Left ventricle myocardium superior (tissue), 1 donor: ENCODE data around the gene ADAMTSL1. TPM values are rescaled to one million over a fixed set of nuclear protein-coding genes. Genes with fewer than 3 reads are reported as not detected.
"Not testable (repeated sequence)": the region's sequence is repeated elsewhere in the genome, so short reads cannot be mapped to it uniquely, and the experiment has no call there.

ENCODE experiments used
- ATAC-seq: fragments of 200-7000 bp; cut with Tn5 transposase; one replicate; pipeline ENCODE4 v1.9.1; 2020; ENCODE audit warnings: mild to moderate bottlenecking, moderate library complexity
- DNase-seq: peaks from one replicate; pipeline ENCODE4 v3.0.0-alpha.2; 2020
- intact Hi-C: fragments of 100-400 bp; cut with micrococcal nuclease; formaldehyde crosslinking; loops from one replicate; pipeline ENCODE4 v1.11.0; 2022
- microRNA-seq: library from miRNA; unstranded; fragments of <30 nt; microRNA quantifications from one replicate; pipeline ENCODE4 v1.2.0, GENCODE V29; 2020; ENCODE audit warnings: borderline number of aligned reads
- total RNA-seq: library from RNA; stranded (reverse); fragmentation: NEBNext Ultra II Directional; extraction: Animal tissue kit (Norgen Biotek cat#: 25700); gene quantifications from one replicate; pipeline ENCODE4 v1.2.1, GENCODE V29; 2021
- donor health status: DM: no; HTN: yes; CAD: no; lungs with severe emphysema.

The ADAMTSL1 gene
- total RNA-seq, 1 donor from 2014 or later = 0.97 TPM

- ATAC-seq (no peak), DNase-seq (no peak)
- intact Hi-C loops = no loop called here
These were observed 452.6 kb downstream of the ADAMTSL1 start for GRCh38 chr9:18926513-18926912.

- ATAC-seq (no peak), DNase-seq (no peak)
- intact Hi-C loops = no loop called here
These were observed 454.8 kb downstream of the ADAMTSL1 start for GRCh38 chr9:18928711-18929110.

- ATAC-seq, DNase-seq, intact Hi-C loops: not testable (repeated sequence)
These were observed 456.7 kb downstream of the ADAMTSL1 start for GRCh38 chr9:18930611-18931010.

DNA sequence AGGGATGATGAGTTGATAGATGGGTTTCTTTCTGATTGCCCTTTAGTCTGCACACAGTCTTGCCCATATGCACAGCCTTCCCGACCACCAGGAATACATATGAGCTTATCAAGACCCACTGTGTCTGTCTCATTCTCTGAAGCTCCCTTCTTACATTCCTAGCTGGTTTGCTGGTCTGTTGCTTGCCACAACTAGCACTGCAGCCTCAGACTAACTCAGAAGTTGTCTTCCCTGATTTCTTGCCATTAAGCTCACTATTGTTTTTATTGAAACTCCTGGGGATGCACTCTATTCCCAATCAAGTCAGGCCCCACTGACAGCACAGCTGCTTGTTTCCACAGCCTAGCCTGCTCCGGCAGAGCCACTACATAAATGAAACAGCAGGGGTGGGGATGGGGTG lies 461.6 kb downstream of the ADAMTSL1 start:
- DNase-seq = no peak
- intact Hi-C loops = no loop called here
- ATAC-seq = no peak

DNA sequence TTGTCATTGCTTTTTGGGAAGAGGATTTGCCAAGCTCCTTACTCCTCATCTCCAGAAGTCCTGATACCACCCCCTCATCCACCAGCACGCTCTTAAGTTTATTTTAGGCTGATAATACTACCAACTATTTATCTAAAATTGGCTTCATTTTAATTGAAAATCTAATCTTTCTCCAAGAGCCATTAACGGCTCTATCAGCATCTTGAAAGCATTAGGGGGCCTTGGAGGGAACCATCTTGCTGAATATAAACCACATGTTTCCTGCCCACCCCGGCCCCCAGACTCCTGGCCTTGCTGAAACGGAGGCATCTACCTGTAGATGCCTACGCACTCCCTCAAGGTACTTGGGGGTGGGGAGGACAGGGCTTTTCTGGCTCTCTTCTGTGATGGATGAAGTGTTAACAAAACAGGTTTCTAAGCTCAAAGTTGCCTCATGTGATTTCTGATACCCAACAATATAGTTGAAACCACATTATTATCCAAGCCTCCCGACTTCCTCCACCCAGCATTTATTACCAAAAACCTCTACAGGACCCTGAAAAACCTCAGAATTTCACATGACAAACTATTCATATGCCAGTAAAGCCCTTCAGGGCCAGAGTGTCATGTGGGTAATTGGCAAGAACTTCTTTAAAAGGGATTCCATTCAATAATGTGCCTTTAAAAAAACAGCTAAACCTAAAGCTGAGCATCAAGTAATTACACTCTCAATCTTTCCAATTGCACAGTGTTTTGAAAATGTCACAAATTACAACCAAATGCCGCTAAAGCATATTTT lies 462.3 kb downstream of the ADAMTSL1 start:
- ATAC-seq (no peak), DNase-seq (no peak)
- intact Hi-C loops = no loop called here

GRCh38 chr9:18939943-18940342 lies 466.0 kb downstream of the ADAMTSL1 start:
- ATAC-seq = no peak
- DNase-seq = no peak
- intact Hi-C loops = no loop called here

DNA sequence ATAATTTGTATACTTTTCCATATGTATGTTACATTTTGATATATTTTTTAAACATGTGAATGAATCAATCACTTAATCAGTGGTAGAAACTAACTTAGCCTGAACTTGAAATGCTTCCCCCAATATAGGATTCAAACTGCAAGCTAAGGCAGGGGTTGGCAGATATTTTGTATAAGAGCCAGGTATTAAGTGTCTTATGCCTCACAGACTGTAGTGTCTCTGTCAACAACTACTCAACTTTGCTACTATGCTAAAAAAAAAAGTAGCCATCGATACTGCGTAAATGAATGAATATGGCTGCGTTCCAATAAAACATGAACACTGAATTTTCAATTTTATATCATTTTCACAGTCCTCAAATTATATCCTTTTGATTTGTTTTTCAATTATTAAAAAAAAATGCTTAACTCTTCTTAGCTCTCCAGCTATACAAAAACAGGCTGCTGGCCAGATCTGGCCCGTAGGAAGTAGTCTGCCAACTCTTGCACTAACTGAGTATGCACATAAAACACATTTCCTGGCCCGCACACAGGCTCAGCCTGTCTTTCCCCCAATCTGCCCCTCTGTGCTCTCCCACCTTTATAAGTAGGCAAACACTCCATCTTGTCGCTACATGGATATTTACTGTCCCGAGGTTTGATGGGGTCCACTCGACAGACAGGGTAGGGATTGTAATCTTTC lies 467.2 kb downstream of the ADAMTSL1 start:
- DNase-seq (no peak), ATAC-seq (peak; percentile 86)
- intact Hi-C loops = no loop called here

DNA sequence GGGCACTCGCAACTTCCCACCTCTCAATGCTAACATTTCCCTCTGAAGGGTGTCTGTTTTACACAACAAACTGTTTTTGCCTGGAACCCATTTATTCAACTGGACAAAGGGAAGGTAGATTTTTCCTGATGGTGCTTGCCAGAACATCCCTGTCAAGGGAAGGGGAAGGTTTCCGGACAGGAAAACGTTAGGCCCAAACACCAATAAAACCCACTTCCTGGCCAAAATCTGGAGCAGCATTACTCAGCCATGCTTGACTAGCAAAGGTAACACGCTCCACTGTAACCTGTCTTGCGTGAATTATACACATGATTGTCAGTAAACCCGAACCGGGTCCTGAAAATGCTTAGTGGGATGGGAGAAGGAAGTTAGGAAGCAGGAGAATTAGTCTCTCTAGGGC lies 468.8 kb downstream of the ADAMTSL1 start:
- DNase-seq = no peak
- intact Hi-C loops = no loop called here
- no peak for ATAC-seq

GRCh38 chr9:18947892-18948339 lies 474.0 kb downstream of the ADAMTSL1 start:
- DNase-seq = no peak
- no peak for ATAC-seq
- intact Hi-C loops = no loop called here

DNA sequence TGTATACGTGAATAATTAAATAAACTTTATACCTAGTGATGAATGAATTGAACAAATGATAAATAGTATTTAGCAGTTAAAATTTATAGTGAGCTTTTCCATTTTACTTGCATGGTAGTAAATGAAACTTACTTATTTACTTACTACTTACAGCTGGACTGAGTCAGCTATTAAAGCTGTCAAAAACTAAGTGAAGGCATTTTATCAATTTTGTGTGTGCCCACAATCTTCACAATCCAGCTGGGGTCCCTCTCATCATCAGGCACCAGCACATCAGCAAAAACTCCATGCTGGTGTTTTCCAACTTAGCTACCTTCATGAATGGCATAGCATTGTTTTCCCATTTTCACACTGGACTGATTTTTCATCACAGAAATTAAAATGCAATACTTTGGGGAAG lies 478.0 kb downstream of the ADAMTSL1 start:
- intact Hi-C loops = no loop called here
- DNase-seq = no peak
- no peak for ATAC-seq

GRCh38 chr9:18955626-18956025 lies 481.7 kb downstream of the ADAMTSL1 start:
- no peak for DNase-seq
- no peak for ATAC-seq
- intact Hi-C loops = no loop called here

Small RNA genes lying within 50 kb of the gene (microRNA-seq; reads per million reads assigned to microRNA genes)
- not detected for gene MIR3152
